HepG2 (cell line): ENCODE data around the gene SEPHS1. TPM values are rescaled to one million over a fixed set of nuclear protein-coding genes. Genes with fewer than 3 reads are reported as not detected.

Source experiments
- ATAC-seq: fragments of 200-7000 bp; cut with Tn5 transposase; 3 replicates; pipeline ENCODE4 v1.9.1; 2020; ENCODE audit warnings: mild to moderate bottlenecking, moderate library complexity
- BruUV-seq: library from RNA; stranded (reverse); fragments of 400-500 nt; replicated peaks from 2 replicates; lab custom pipeline; 2021; lab: Mats Ljungman, UMichigan
- CTCF ChIA-PET: fragments of 300-600 bp; formaldehyde crosslinking; extraction: SDS; loops from one replicate; lab custom pipeline; 2021; ENCODE audit warnings: low total read pairs, inconsistent platforms, low intra/inter-chr PET ratio; lab: Yijun Ruan, JAX
- POLR2A ChIA-PET: fragments of 350-600 bp; sonication (Branson Sonifier 250); formaldehyde crosslinking; loops from one replicate; lab custom pipeline; 2020; ENCODE audit warnings: antibody characterized with exemption, inconsistent platforms; lab: Yijun Ruan, JAX
- DNase-seq: peaks from one replicate; pipeline ENCODE4 v3.0.0-alpha.2; 2015; ENCODE audit warnings: low spot score
- FAIRE-seq: peaks from 3 replicates; lab custom pipeline; 2011; peaks lifted over from hg19 to GRCh38; lab: Jason Lieb, UNC
- H2AFZ ChIP-seq: one replicate; pipeline ENCODE4 v1.6.1; 2011; ENCODE audit warnings: low read length, inconsistent platforms
- H3K27ac ChIP-seq: fragments of 300-600 bp; 3 replicates; pipeline ENCODE4 v1.8.0; 2011; ENCODE audit warnings: mixed run types, mild to moderate bottlenecking, mixed read lengths, low read length, inconsistent platforms; ENCODE audit not compliant: insufficient read depth; ENCODE audit errors: extremely low read length
- H3K27me3 ChIP-seq, 2 experiments: fragments of 200-600 bp in 1 of 2; 2 replicates in 1 of 2; 3 replicates in 1 of 2; pipeline versions ENCODE4 v1.6.0 to v1.8.0; 2011; ENCODE audit warnings: low read length in 2 of 2, mild to moderate bottlenecking in 2 of 2, moderate library complexity in 2 of 2, inconsistent platforms in 1 of 2; ENCODE audit not compliant: insufficient read depth in 2 of 2, control insufficient read depth in 1 of 2
- H3K36me3 ChIP-seq, 2 experiments: fragments of 200-600 bp in 1 of 2; replicated peaks in 1 of 2; 2 replicates in 1 of 2; 3 replicates in 1 of 2; pipeline versions ENCODE4 v1.5.1 to v1.8.0; 2011; ENCODE audit warnings: low read length in 2 of 2, inconsistent platforms in 1 of 2; ENCODE audit not compliant: insufficient read depth in 2 of 2, control insufficient read depth in 1 of 2
- H3K4me1 ChIP-seq: 2 replicates; pipeline ENCODE4 v1.5.1; 2012; ENCODE audit warnings: low read length, inconsistent platforms; ENCODE audit not compliant: insufficient read depth
- H3K4me2 ChIP-seq: 2 replicates; pipeline ENCODE4 v1.6.0; 2011; ENCODE audit warnings: low read depth, low read length, inconsistent platforms
- H3K4me3 ChIP-seq, 3 experiments: fragments of 200-600 bp in 1 of 3; sonication (generic), shearing (Covaris generic) in 1 of 3; replicated peaks in 1 of 3; 2 replicates each; pipeline ENCODE4 v1.5.1; 2011 to 2016; ENCODE audit warnings: low read length in 3 of 3, inconsistent platforms in 2 of 3, low read depth in 2 of 3, mild to moderate bottlenecking in 2 of 3, control low read depth in 1 of 3, mixed read lengths in 1 of 3; ENCODE audit not compliant: insufficient read depth in 1 of 3
- H3K79me2 ChIP-seq: one replicate; pipeline ENCODE4 v1.6.1; 2011; ENCODE audit warnings: low read length, inconsistent platforms; ENCODE audit not compliant: insufficient read depth
- H3K9ac ChIP-seq: 2 replicates; pipeline ENCODE4 v1.6.0; 2011; ENCODE audit warnings: mild to moderate bottlenecking, low read depth, low read length, inconsistent platforms; ENCODE audit not compliant: insufficient read depth
- H3K9me3 ChIP-seq: 2 replicates; pipeline ENCODE4 v1.5.1; 2012; ENCODE audit warnings: mild to moderate bottlenecking, low read length
- H4K20me1 ChIP-seq: 2 replicates; pipeline ENCODE4 v1.6.0; 2011; ENCODE audit warnings: inconsistent platforms, mild to moderate bottlenecking, low read length, moderate library complexity; ENCODE audit not compliant: insufficient read depth
- CBX2 ChIP-seq, 2 experiments: fragments of 200-600 bp in 1 of 2; sonication (generic); formaldehyde crosslinking in 1 of 2; IDR thresholded peaks; 2 replicates each; pipeline versions ENCODE4 v1.7.0 to v1.8.1; 2018 to 2022; ENCODE audit warnings: low read depth in 2 of 2, low read length in 1 of 2, mild to moderate bottlenecking in 1 of 2, missing genetic modification reagents in 1 of 2
- ETV5 ChIP-seq: IDR thresholded peaks from 2 replicates; pipeline ENCODE4 v1.6.1; 2018; ENCODE audit warnings: missing biosample characterization, missing genetic modification reagents, inconsistent platforms, borderline replicate concordance
- MXD1 ChIP-seq: sonication (generic); formaldehyde crosslinking; IDR thresholded peaks from 2 replicates; pipeline ENCODE4 v1.4.0; 2020; ENCODE audit warnings: mild to moderate bottlenecking, missing genetic modification reagents
- SKIL ChIP-seq: sonication (generic); formaldehyde crosslinking; IDR thresholded peaks from 2 replicates; pipeline ENCODE4 v1.8.0; 2022; ENCODE audit warnings: missing genetic modification reagents, mild to moderate bottlenecking, moderate library complexity, borderline replicate concordance
- SMAD9 ChIP-seq: sonication (generic); formaldehyde crosslinking; IDR thresholded peaks from 2 replicates; pipeline ENCODE4 v1.5.1; 2020; ENCODE audit warnings: mild to moderate bottlenecking, missing genetic modification reagents
- ZC3H13 ChIP-seq: sonication (generic); formaldehyde crosslinking; IDR thresholded peaks from 2 replicates; pipeline ENCODE4 v1.8.1; 2023; ENCODE audit warnings: mild to moderate bottlenecking, missing genetic modification reagents, moderate library complexity
- ZNF160 ChIP-seq: sonication (generic); formaldehyde crosslinking; IDR thresholded peaks from 2 replicates; pipeline ENCODE4 v1.8.0; 2022; ENCODE audit warnings: mild to moderate bottlenecking, inconsistent platforms, missing genetic modification reagents
- ZNF264 ChIP-seq: sonication (generic); formaldehyde crosslinking; IDR thresholded peaks from 2 replicates; pipeline ENCODE4 v1.4.0; 2020; ENCODE audit warnings: missing genetic modification reagents
- WGBS: methylation state at CpG from one replicate; pipeline ENCODE4 v1.1.6; 2017; ENCODE audit warnings: low lambda C conversion rate; 5-methylcytosine and 5-hydroxymethylcytosine counted together
- in situ Hi-C: cut with HindIII; loops from 2 replicates; pipeline ENCODE4 v1.10.0; 2017; ENCODE audit warnings: low pct_unique_long_range_greater_than_20kb; ENCODE audit not compliant: extremely low pct_ligation_motif_present
- intact Hi-C: fragments of 100-400 bp; cut with micrococcal nuclease; formaldehyde crosslinking; loops from one replicate; pipeline ENCODE4 v1.10.0; 2022; ENCODE audit not compliant: unreplicated experiment
- polyA plus RNA-seq, 8 experiments: library from polyadenylated mRNA; depleted of rRNA in 3 of 8; stranded (reverse) in 7 of 8; unstranded in 1 of 8; fragments of >200 nt; fragmentation: Illumina TruSeq in 4 of 8; extraction: Trizol in 4 of 8; gene quantifications; 2 replicates each; pipeline versions ENCODE4 v1.2.1 to v1.2.3, GENCODE V29; 2011 to 2016; ENCODE audit warnings: low read depth in 4 of 8, missing spikeins in 1 of 8, mixed read lengths in 1 of 8; ENCODE audit not compliant: insufficient read depth in 1 of 8
- total RNA-seq, 5 experiments: library from RNA; depleted of rRNA; stranded (reverse); fragments of >200 nt; fragmentation: Illumina TruSeq; extraction: Trizol; gene quantifications; 2 replicates each; pipeline ENCODE4 v1.2.3, GENCODE V29; 2016; ENCODE audit warnings: low read depth in 1 of 5
- TF ChIP-seq, protein P1 (sequence below): IDR thresholded peaks from 2 replicates; pipeline ENCODE4 v1.6.1; 2012; ENCODE audit warnings: low read depth, low read length, improper control_type of control experiment

Gene SEPHS1
- total and polyA plus RNA-seq, 2 of the 13 experiments (the other 11 are each of a cell fraction or from before 2014, with no cell fraction given) = 57.8 to 61.5 TPM

- in situ Hi-C loops (no loop called here), intact Hi-C loops (no loop called here)
- ATAC-seq = no peak
- TF ChIP-seq ETV5 (no peak), CBX2 (IDR thresholded peaks at IDR 0.05; ENCODE audit: low read depth, low read length) (no peak), CBX2 (CRISPR knock-in tag; IDR thresholded peaks at IDR 0.05; ENCODE audit: low read depth) (no peak), ZNF160 (CRISPR knock-in tag) (no peak), ZC3H13 (no peak), ZNF264 (CRISPR knock-in tag) (no peak), SKIL (no peak), MXD1 (CRISPR knock-in tag) (no peak), SMAD9 (no peak)
- TF ChIP-seq, protein P1, sequence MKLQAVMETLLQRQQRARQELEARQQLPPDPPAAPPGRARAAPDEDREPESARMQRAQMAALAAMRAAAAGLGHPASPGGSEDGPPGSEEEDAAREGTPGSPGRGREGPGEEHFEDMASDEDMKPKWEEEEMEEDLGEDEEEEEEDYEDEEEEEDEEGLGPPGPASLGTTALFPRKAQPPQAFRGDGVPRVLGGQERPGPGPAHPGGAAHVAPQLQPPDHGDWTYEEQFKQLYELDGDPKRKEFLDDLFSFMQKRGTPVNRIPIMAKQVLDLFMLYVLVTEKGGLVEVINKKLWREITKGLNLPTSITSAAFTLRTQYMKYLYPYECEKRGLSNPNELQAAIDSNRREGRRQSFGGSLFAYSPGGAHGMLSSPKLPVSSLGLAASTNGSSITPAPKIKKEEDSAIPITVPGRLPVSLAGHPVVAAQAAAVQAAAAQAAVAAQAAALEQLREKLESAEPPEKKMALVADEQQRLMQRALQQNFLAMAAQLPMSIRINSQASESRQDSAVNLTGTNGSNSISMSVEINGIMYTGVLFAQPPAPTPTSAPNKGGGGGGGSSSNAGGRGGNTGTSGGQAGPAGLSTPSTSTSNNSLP = no peak
- no peak for DNase-seq
- CTCF ChIA-PET = no interaction called here
- Histone ChIP-seq H3K4me3 (no peak overlapping the region), H3K36me3 (peaks cover 6 to 44% of the 10 kb centered on the region in 2 experiments; a peak in 4 of 5 replicates), H3K4me2 (no peak overlapping the region), H2AFZ (no peak overlapping the region), H3K9ac (no peak overlapping the region), H3K79me2 (peaks cover 27% of the 10 kb centered on the region), H4K20me1 (no peaks in the 10 kb centered on the region), H3K27me3 (no peaks in the 10 kb centered on the region), H3K9me3 (no peaks in the 10 kb centered on the region), H3K4me1 (peaks cover 4% of the 10 kb centered on the region), H3K27ac (no peak overlapping the region)
- FAIRE-seq = no peak
- POLR2A ChIA-PET = no interaction called here
- 95% methylated on average over 9 of the region's 9 CpGs for WGBS
- BruUV-seq = no TSS peak
Measured at GRCh38 chr10:13340068-13340467, 8.0 kb downstream of the SEPHS1 start.
